Adrenal gland (tissue), 12 donors: Measurements from ENCODE around the gene PLOD2. TPM values are rescaled to one million over a fixed set of nuclear protein-coding genes. Genes with fewer than 3 reads are reported as not detected.
"Not testable (repeated sequence)": the region's sequence is repeated elsewhere in the genome, so short reads cannot be mapped to it uniquely, and the experiment has no call there.

Experiments
- DNase-seq, 7 donors: peaks; one replicate each; pipeline ENCODE4 v3.0.0-alpha.2; 2019 to 2020
- H3K27ac ChIP-seq, 5 donors: fragments of 200-600 bp; sonication (generic) in 4 of 5; 1 replicate in 3 of 5; 2 replicates in 2 of 5; pipeline versions ENCODE4 v1.5.1 to v1.8.0; 2016 to 2020; ENCODE audit warnings: mild to moderate bottlenecking in 1 of 5
- H3K27me3 ChIP-seq: fragments of 200-600 bp; 2 replicates; pipeline ENCODE4 v1.8.0; 2021
- H3K36me3 ChIP-seq, 2 donors: fragments of 200-600 bp; replicated peaks in 1 of 2; 1 replicate in 1 of 2; 2 replicates in 1 of 2; pipeline versions ENCODE4 v1.5.1 to v1.8.0; 2018 to 2022
- H3K4me1 ChIP-seq, 2 donors: fragments of 200-600 bp; replicated peaks in 1 of 2; 1 replicate in 1 of 2; 2 replicates in 1 of 2; pipeline versions ENCODE4 v1.5.1 to v1.8.0; 2018 to 2021
- H3K4me3 ChIP-seq, 4 donors: fragments of 200-600 bp; sonication (generic) in 3 of 4; one replicate each; pipeline ENCODE4 v1.5.1; 2016 to 2018
- H3K9me3 ChIP-seq, 3 donors: fragments of 200-600 bp; sonication (generic) in 1 of 3; replicated peaks in 1 of 3; 1 replicate in 2 of 3; 2 replicates in 1 of 3; pipeline versions ENCODE4 v1.5.1 to v1.8.0; 2016 to 2021
- POLR2A ChIP-seq, 2 donors: fragments of 450-650 bp; IDR thresholded peaks; one replicate each; pipeline ENCODE4 v1.6.1; 2017; ENCODE audit warnings: antibody characterized with exemption in 2 of 2, mild to moderate bottlenecking in 2 of 2, moderate library complexity in 1 of 2
- WGBS, 4 donors: extraction: QIAGEN DNeasy Blood & Tissue Kit in 2 of 4; methylation state at CpG; one replicate each; pipeline versions ENCODE4 v1.1.5 to v1.1.7; 2013 to 2017; 5-methylcytosine and 5-hydroxymethylcytosine counted together
- intact Hi-C, 2 donors: fragments of 100-400 bp; cut with DNase I; formaldehyde crosslinking; loops; one replicate each; pipeline versions ENCODE4 v1.14.1 to v1.15.0; 2022 to 2023
- polyA plus RNA-seq, 3 donors: library from polyadenylated mRNA; stranded (reverse); fragments of 200-250 nt in 2 of 3; fragments of 350-450 nt in 1 of 3; fragmentation: Illumina TruSeq in 1 of 3; extraction: RNeasy Lipid Tissue Mini Kit (QIAGEN cat#74804) in 1 of 3; gene quantifications; one replicate each; pipeline ENCODE4 v1.2.3, GENCODE V29; 2013 to 2014
- total RNA-seq, 9 donors: library from RNA; depleted of rRNA in 4 of 9; stranded (reverse); fragments of >200 nt in 4 of 9; fragments of 120-200 nt in 1 of 9; fragmentation: NEBNext Ultra II Directional in 1 of 9; extraction: Animal tissue kit (Norgen Biotek cat#: 25700) in 1 of 9; gene quantifications; one replicate each; pipeline versions ENCODE4 v1.1.0 to v1.2.4, GENCODE V29; 2013 to 2023
- TF ChIP-seq, protein P1 (sequence below), 6 experiments: fragments of 450-650 bp in 4 of 6; fragments of 200-600 bp in 2 of 6; sonication (generic) in 1 of 6; IDR thresholded peaks; 1 replicate in 5 of 6; 2 replicates in 1 of 6; pipeline versions ENCODE4 v1.5.1 to v1.8.0; 2016 to 2021; ENCODE audit warnings: antibody characterized with exemption in 6 of 6, mild to moderate bottlenecking in 2 of 6, moderate library complexity in 1 of 6
- donor health status: healthy with polysubstance abuse.
- donor health status: Bipolar disorder and iron deficiency.
- donor health status: DM: yes; HTN: yes; CAD: no.
- donor health status: DM: no; HTN: no; CAD: no.
- donor health status: DM: no; HTN: no; CAD: no.
- donor health status: DM: yes; HTN: yes; CAD: no.

The PLOD2 gene
- total and polyA plus RNA-seq, 12 donors = 23.1 to 79.0 (median 41.7) TPM

- TF ChIP-seq, protein P1, sequence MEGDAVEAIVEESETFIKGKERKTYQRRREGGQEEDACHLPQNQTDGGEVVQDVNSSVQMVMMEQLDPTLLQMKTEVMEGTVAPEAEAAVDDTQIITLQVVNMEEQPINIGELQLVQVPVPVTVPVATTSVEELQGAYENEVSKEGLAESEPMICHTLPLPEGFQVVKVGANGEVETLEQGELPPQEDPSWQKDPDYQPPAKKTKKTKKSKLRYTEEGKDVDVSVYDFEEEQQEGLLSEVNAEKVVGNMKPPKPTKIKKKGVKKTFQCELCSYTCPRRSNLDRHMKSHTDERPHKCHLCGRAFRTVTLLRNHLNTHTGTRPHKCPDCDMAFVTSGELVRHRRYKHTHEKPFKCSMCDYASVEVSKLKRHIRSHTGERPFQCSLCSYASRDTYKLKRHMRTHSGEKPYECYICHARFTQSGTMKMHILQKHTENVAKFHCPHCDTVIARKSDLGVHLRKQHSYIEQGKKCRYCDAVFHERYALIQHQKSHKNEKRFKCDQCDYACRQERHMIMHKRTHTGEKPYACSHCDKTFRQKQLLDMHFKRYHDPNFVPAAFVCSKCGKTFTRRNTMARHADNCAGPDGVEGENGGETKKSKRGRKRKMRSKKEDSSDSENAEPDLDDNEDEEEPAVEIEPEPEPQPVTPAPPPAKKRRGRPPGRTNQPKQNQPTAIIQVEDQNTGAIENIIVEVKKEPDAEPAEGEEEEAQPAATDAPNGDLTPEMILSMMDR (IDR thresholded peaks at IDR 0.05) = no peak
- TF ChIP-seq POLR2A (IDR thresholded peaks at IDR 0.05) = no peak
- no peak overlapping the region for H3K4me3 ChIP-seq
- no peaks in the 10 kb centered on the region for H3K9me3 ChIP-seq
- no peak overlapping the region for H3K27ac ChIP-seq
- no peak for DNase-seq
- 84 to 98% (median 93%) methylated on average over 1 of the region's 1 CpG for WGBS, 4 donors
- H3K27me3 ChIP-seq = no peaks in the 10 kb centered on the region
- no peaks in the 10 kb centered on the region for H3K4me1 ChIP-seq
- H3K36me3 ChIP-seq = no peaks in the 10 kb centered on the region
- intact Hi-C loops = no loop called here
Observed at GRCh38 chr3:146115619-146116018, 45.4 kb downstream of the PLOD2 start.

- DNase-seq, intact Hi-C loops: not testable (repeated sequence)
Observed at GRCh38 chr3:146113804-146114203, 47.2 kb downstream of the PLOD2 start.

GRCh38 chr3:146111337-146111736 lies 49.6 kb downstream of the PLOD2 start:
- Histone ChIP-seq H3K36me3 (no peaks in the 10 kb centered on the region), H3K27me3 (no peaks in the 10 kb centered on the region), H3K4me3 (no peak overlapping the region), H3K27ac (no peak overlapping the region), H3K4me1 (no peaks in the 10 kb centered on the region), H3K9me3 (peaks cover 0 to 6% (median 0%) of the 10 kb centered on the region in 3 donors)
- no peak for TF ChIP-seq POLR2A (IDR thresholded peaks at IDR 0.05)
- TF ChIP-seq, protein P1 (IDR thresholded peaks at IDR 0.05) = no peak
- DNase-seq = no peak
- intact Hi-C loops = no loop called here

More at GRCh38 chr3:146113804-146114203, 47.2 kb downstream of the PLOD2 start:
- 95 to 98% (median 95%) methylated on average over 12 of the region's 12 CpGs for WGBS, 4 donors
- H3K27me3 ChIP-seq, H3K36me3 ChIP-seq, H3K9me3 ChIP-seq, H3K4me3 ChIP-seq, H3K27ac ChIP-seq, H3K4me1 ChIP-seq: not testable (repeated sequence)

DNA sequence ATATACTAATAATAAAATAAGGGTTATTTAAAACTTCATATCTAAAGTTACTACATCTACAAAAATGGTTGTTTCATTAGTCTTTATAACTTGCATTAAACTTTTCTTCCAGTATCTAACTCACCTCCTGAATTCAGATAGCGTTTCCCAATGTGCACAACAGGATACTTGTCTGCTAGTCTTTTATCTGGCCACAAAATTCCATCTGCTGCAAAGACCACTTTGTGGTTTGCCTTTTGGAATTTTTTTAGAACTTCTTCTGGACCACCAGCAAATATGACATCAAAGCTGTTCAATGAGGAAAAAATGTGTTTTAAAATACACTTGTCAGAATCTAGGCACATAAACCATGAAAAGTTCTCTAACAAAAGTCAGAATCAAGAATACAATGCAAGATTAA lies 50.8 kb downstream of the PLOD2 start:
- no peaks in the 10 kb centered on the region for H3K27me3 ChIP-seq
- no peak overlapping the region for H3K27ac ChIP-seq
- no peaks in the 10 kb centered on the region for H3K4me1 ChIP-seq
- no peak overlapping the region for H3K4me3 ChIP-seq
- peaks cover 0 to 6% (median 0%) of the 10 kb centered on the region in 3 donors for H3K9me3 ChIP-seq
- intact Hi-C loops = no loop called here
- DNase-seq = no peak
- TF ChIP-seq POLR2A (IDR thresholded peaks at IDR 0.05) = no peak
- TF ChIP-seq, protein P1 (IDR thresholded peaks at IDR 0.05) = no peak
- 94 to 100% (median 95%) methylated on average over 1 of the region's 1 CpG for WGBS, 4 donors
- H3K36me3 ChIP-seq = no peaks in the 10 kb centered on the region

GRCh38 chr3:146106986-146107385 lies 54.0 kb downstream of the PLOD2 start:
- intact Hi-C loops = no loop called here
- Histone ChIP-seq H3K36me3 (no peaks in the 10 kb centered on the region), H3K9me3 (peaks cover 0 to 6% (median 0%) of the 10 kb centered on the region in 3 donors), H3K27me3 (no peaks in the 10 kb centered on the region), H3K27ac (no peak overlapping the region), H3K4me1 (no peaks in the 10 kb centered on the region), H3K4me3 (no peak overlapping the region)
- TF ChIP-seq POLR2A (IDR thresholded peaks at IDR 0.05) = no peak
- TF ChIP-seq, protein P1 (IDR thresholded peaks at IDR 0.05) = no peak
- DNase-seq = no peak
- WGBS, 4 donors = 90 to 95% (median 94%) methylated on average over 5 of the region's 5 CpGs
